ENCODE data around the gene PPEF2. TPM values are rescaled to one million over a fixed set of nuclear protein-coding genes. Genes with fewer than 3 reads are reported as not detected.

PPEF2 gene
- total and polyA plus RNA-seq, 10 of the 15 experiments (the other 5 are each of a cell fraction or from before 2014, with no cell fraction given): not detected

- TF ChIP-seq ZZZ3 (IDR thresholded peaks at IDR 0.05; ENCODE audit: control insufficient read depth, insufficient read length, low read depth): no peak
- no peak for TF ChIP-seq ETV6 (conservative IDR thresholded peaks at IDR 0.05 in 1 of 2, IDR thresholded peaks at IDR 0.05 in 1 of 2; ENCODE audit: borderline replicate concordance in 1 of 2, low read depth in 1 of 2)
- no peak for TF ChIP-seq SIX5 (IDR thresholded peaks at IDR 0.05; ENCODE audit: low read depth, low read length, severe bottlenecking)
- TF ChIP-seq HDAC2 (IDR thresholded peaks at IDR 0.05): no peak
- TF ChIP-seq EP300 (IDR thresholded peaks at IDR 0.05; ENCODE audit: borderline replicate concordance in 1 of 2, control insufficient read depth in 1 of 2, low read depth in 2 of 2, low read length in 2 of 2): no peak
- no peak for TF ChIP-seq SUPT20H (IDR thresholded peaks at IDR 0.05; ENCODE audit: borderline replicate concordance, control insufficient read depth, low read depth, low read length)
These were observed 18.1 kb upstream of the PPEF2 start (continued) for GRCh38 chr4:75920327-75920726.

DNA sequence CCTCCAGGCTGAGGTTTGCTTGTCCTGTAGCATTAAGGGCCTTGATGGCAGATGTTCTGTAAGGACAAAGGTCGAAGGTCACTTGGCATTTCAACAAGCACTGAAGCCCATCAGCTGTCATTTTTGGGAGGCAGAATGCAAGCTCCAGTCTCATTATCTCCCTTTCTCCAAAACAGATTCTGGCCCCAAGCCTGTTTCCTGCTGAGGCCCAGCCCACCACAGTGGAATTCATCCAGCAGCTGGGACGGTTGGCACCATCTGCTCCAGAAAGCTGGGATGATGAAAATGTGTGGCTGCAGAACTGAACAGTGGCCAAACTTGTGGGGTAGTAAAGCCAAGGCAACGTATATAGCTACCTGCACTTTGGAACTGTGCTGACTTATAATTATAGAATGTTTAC, 17.7 kb upstream of the PPEF2 start:
- Histone ChIP-seq H3K27me3 (replicated peaks in 1 of 2; ENCODE audit: control insufficient read depth in 2 of 2, insufficient read depth in 2 of 2, low read length in 1 of 2) (no peaks in the 10 kb centered on the region), H3K36me3 (ENCODE audit: control insufficient read depth in 2 of 2, insufficient read depth in 2 of 2, low read length in 1 of 2) (no peaks in the 10 kb centered on the region), H3K9ac (ENCODE audit: control insufficient read depth, insufficient read depth, low read length) (no peak overlapping the region), H3K4me3 (no peak overlapping the region), H3K4me1 (ENCODE audit: control insufficient read depth, insufficient read depth, low read length) (no peaks in the 10 kb centered on the region), H3K9me3 (replicated peaks; ENCODE audit: control insufficient read depth, insufficient read depth, low read length) (no peaks in the 10 kb centered on the region), H3K27ac (ENCODE audit: control insufficient read depth, insufficient read depth) (no peak overlapping the region), H2AFZ (ENCODE audit: control insufficient read depth, low read depth, low read length) (no peak overlapping the region), H3K79me2 (ENCODE audit: control insufficient read depth, insufficient read depth, low read length) (no peaks in the 10 kb centered on the region), H4K20me1 (ENCODE audit: control insufficient read depth, insufficient read depth) (no peaks in the 10 kb centered on the region), H3K4me2 (ENCODE audit: control insufficient read depth, insufficient read depth) (no peak overlapping the region)
- DNase-seq (ENCODE audit: low read depth, low spot score) (no peak), FAIRE-seq (no peak), ATAC-seq (no peak)
- in situ Hi-C loops (cut with MboI) (loop anchor here (5.0 kb wide), 1 partner anchor 147 kb away; no protein-coding TSS in a partner anchor), intact Hi-C loops (cut with micrococcal nuclease; ENCODE audit: unreplicated experiment) (no loop called here)
- ChIA-PET RAD21 (ENCODE audit: unreplicated experiment) (no interaction called here), POLR2A (no interaction called here), CTCF (interaction anchor here (1.1 kb wide), 1 partner anchor 18 kb away, joined by 3 read pairs; no protein-coding TSS in a partner anchor), SMC1A (ENCODE audit: uncharacterized antibody, unreplicated experiment) (no interaction called here)
- BruUV-seq (replicated peaks): no TSS peak
- WGBS (ENCODE audit: insufficient coverage, insufficient replicate concordance, low lambda C conversion rate, missing lambda C conversion rate): 50% methylated on average over 3 of the region's 3 CpGs
- TF ChIP-seq RELB (IDR thresholded peaks at IDR 0.05; ENCODE audit: low read depth): no peak
- TF ChIP-seq MAX (IDR thresholded peaks at IDR 0.05; ENCODE audit: low read depth, low read length): no peak
- TF ChIP-seq MXI1 (IDR thresholded peaks at IDR 0.05; ENCODE audit: low read depth, low read length): no peak
- no peak for TF ChIP-seq MTA3 (IDR thresholded peaks at IDR 0.05; ENCODE audit: borderline replicate concordance, low read length)
- no peak for TF ChIP-seq MYC (IDR thresholded peaks at IDR 0.05; ENCODE audit: insufficient read depth, insufficient read length, insufficient replicate concordance, low read length, severe bottlenecking)
- TF ChIP-seq, protein P1, sequence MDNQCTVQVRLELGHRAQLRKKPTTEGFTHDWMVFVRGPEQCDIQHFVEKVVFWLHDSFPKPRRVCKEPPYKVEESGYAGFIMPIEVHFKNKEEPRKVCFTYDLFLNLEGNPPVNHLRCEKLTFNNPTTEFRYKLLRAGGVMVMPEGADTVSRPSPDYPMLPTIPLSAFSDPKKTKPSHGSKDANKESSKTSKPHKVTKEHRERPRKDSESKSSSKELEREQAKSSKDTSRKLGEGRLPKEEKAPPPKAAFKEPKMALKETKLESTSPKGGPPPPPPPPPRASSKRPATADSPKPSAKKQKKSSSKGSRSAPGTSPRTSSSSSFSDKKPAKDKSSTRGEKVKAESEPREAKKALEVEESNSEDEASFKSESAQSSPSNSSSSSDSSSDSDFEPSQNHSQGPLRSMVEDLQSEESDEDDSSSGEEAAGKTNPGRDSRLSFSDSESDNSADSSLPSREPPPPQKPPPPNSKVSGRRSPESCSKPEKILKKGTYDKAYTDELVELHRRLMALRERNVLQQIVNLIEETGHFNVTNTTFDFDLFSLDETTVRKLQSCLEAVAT (IDR thresholded peaks at IDR 0.05): no peak
- no peak for TF ChIP-seq CBFB (IDR thresholded peaks at IDR 0.05; ENCODE audit: low read depth)
- TF ChIP-seq ETV6 (conservative IDR thresholded peaks at IDR 0.05 in 1 of 2, IDR thresholded peaks at IDR 0.05 in 1 of 2; ENCODE audit: borderline replicate concordance in 1 of 2, low read depth in 1 of 2): no peak
- no peak for TF ChIP-seq E4F1 (IDR thresholded peaks at IDR 0.05; ENCODE audit: borderline replicate concordance, partially characterized antibody)

Measured in GM12878 (cell line).